Vagina (tissue), 2 donors: Measurements from ENCODE around the gene ZNF536.

Source experiments
- CTCF ChIP-seq, 3 experiments: fragments of 450-650 bp in 2 of 3; fragments of 200-600 bp in 1 of 3; sonication (generic) in 1 of 3; IDR thresholded peaks; one replicate each; pipeline ENCODE4 v1.5.1; 2017 to 2019; ENCODE audit warnings: antibody characterized with exemption in 3 of 3, mild to moderate bottlenecking in 2 of 3, moderate library complexity in 2 of 3
- POLR2A ChIP-seq, 2 donors: fragments of 450-650 bp; IDR thresholded peaks; one replicate each; pipeline ENCODE4 v1.6.1; 2017; ENCODE audit warnings: antibody characterized with exemption in 2 of 2, mild to moderate bottlenecking in 2 of 2, moderate library complexity in 2 of 2

- no peak for TF ChIP-seq CTCF (IDR thresholded peaks at IDR 0.05)
- TF ChIP-seq POLR2A (IDR thresholded peaks at IDR 0.05), result no peak
These were observed 46.4 kb upstream of the ZNF536 start for GRCh38 chr19:30325676-30326392.
